ENCODE data around the gene VSTM2B.

DNA sequence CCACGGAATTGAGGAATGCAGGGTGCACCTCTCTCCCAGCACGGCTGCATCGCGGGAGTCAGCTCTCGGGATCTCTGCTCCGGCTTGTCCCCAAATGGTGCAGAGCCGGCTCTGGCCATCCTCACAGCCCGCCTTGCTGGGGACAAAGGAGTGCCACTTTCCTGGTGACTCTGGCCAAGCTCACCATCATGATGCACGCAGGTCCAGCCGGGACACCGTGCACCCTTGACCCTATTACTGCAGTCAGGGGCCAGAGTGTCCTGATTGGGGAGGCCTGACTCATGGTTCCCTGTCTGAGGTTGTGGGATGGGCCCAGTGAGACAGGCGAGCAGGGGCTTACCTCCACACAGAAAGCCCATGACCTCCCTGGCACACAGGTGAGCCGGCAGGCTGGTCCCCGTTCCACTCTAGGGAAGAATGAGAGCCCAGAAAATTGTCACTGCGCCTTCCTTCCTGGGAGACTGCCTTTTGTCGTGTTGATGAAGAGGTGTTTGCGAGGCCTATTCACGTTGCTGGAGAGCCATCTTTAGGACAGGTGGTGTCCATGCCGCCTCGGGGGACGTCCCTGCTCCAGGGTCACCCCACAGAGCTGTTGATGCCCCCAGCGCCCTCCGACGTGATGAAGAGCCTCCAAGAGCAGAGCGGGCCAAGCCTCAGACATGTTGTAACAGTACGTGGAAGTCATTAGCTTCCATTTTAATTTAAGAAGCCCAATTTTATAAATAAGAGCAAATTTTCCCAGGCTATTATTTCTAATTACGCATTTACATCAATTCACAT, 18.5 kb upstream of the VSTM2B start:
- TF ChIP-seq EZH2phosphoT487 (IDR thresholded peaks at IDR 0.05; ENCODE audit: borderline replicate concordance, low read depth): no peak
- no peak for TF ChIP-seq TAF1 (IDR thresholded peaks at IDR 0.05; ENCODE audit: borderline replicate concordance, low read depth, low read length)
- TF ChIP-seq, protein P1, sequence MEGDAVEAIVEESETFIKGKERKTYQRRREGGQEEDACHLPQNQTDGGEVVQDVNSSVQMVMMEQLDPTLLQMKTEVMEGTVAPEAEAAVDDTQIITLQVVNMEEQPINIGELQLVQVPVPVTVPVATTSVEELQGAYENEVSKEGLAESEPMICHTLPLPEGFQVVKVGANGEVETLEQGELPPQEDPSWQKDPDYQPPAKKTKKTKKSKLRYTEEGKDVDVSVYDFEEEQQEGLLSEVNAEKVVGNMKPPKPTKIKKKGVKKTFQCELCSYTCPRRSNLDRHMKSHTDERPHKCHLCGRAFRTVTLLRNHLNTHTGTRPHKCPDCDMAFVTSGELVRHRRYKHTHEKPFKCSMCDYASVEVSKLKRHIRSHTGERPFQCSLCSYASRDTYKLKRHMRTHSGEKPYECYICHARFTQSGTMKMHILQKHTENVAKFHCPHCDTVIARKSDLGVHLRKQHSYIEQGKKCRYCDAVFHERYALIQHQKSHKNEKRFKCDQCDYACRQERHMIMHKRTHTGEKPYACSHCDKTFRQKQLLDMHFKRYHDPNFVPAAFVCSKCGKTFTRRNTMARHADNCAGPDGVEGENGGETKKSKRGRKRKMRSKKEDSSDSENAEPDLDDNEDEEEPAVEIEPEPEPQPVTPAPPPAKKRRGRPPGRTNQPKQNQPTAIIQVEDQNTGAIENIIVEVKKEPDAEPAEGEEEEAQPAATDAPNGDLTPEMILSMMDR (IDR thresholded peaks at IDR 0.05): no peak
- TF ChIP-seq, protein P2, sequence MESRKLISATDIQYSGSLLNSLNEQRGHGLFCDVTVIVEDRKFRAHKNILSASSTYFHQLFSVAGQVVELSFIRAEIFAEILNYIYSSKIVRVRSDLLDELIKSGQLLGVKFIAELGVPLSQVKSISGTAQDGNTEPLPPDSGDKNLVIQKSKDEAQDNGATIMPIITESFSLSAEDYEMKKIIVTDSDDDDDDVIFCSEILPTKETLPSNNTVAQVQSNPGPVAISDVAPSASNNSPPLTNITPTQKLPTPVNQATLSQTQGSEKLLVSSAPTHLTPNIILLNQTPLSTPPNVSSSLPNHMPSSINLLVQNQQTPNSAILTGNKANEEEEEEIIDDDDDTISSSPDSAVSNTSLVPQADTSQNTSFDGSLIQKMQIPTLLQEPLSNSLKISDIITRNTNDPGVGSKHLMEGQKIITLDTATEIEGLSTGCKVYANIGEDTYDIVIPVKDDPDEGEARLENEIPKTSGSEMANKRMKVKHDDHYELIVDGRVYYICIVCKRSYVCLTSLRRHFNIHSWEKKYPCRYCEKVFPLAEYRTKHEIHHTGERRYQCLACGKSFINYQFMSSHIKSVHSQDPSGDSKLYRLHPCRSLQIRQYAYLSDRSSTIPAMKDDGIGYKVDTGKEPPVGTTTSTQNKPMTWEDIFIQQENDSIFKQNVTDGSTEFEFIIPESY (IDR thresholded peaks at IDR 0.05; ENCODE audit: borderline replicate concordance, low read depth): no peak
- no peak for TF ChIP-seq NFIC (IDR thresholded peaks at IDR 0.05; ENCODE audit: borderline replicate concordance)
- TF ChIP-seq TCF12 (IDR thresholded peaks at IDR 0.05): no peak
- TF ChIP-seq, protein P3, sequence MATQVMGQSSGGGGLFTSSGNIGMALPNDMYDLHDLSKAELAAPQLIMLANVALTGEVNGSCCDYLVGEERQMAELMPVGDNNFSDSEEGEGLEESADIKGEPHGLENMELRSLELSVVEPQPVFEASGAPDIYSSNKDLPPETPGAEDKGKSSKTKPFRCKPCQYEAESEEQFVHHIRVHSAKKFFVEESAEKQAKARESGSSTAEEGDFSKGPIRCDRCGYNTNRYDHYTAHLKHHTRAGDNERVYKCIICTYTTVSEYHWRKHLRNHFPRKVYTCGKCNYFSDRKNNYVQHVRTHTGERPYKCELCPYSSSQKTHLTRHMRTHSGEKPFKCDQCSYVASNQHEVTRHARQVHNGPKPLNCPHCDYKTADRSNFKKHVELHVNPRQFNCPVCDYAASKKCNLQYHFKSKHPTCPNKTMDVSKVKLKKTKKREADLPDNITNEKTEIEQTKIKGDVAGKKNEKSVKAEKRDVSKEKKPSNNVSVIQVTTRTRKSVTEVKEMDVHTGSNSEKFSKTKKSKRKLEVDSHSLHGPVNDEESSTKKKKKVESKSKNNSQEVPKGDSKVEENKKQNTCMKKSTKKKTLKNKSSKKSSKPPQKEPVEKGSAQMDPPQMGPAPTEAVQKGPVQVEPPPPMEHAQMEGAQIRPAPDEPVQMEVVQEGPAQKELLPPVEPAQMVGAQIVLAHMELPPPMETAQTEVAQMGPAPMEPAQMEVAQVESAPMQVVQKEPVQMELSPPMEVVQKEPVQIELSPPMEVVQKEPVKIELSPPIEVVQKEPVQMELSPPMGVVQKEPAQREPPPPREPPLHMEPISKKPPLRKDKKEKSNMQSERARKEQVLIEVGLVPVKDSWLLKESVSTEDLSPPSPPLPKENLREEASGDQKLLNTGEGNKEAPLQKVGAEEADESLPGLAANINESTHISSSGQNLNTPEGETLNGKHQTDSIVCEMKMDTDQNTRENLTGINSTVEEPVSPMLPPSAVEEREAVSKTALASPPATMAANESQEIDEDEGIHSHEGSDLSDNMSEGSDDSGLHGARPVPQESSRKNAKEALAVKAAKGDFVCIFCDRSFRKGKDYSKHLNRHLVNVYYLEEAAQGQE (IDR thresholded peaks at IDR 0.05; ENCODE audit: low read depth, low read length): no peak
- no peak for TF ChIP-seq EP300 (IDR thresholded peaks at IDR 0.05; ENCODE audit: borderline replicate concordance in 1 of 2, low read depth in 1 of 2, low read length in 1 of 2)
- no peak for TF ChIP-seq USF1 (IDR thresholded peaks at IDR 0.05; ENCODE audit: borderline replicate concordance, low read depth)
- TF ChIP-seq, protein P4, sequence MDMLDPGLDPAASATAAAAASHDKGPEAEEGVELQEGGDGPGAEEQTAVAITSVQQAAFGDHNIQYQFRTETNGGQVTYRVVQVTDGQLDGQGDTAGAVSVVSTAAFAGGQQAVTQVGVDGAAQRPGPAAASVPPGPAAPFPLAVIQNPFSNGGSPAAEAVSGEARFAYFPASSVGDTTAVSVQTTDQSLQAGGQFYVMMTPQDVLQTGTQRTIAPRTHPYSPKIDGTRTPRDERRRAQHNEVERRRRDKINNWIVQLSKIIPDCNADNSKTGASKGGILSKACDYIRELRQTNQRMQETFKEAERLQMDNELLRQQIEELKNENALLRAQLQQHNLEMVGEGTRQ (IDR thresholded peaks at IDR 0.05; ENCODE audit: borderline replicate concordance, low read depth, low read length): no peak
- TF ChIP-seq SMC3 (IDR thresholded peaks at IDR 0.05; ENCODE audit: low read depth, low read length): no peak
